SU-DHL-6 (cell line): ENCODE results near the gene AGTPBP1.

ENCODE experiments used
- H2AFZ ChIP-seq: fragments of 200-600 bp; sonication (generic); 2 replicates; pipeline ENCODE4 v1.6.1; 2014; ENCODE audit warnings: low read depth, mild to moderate bottlenecking, moderate library complexity, mixed read lengths, antibody characterized with exemption, low read length; ENCODE audit not compliant: severe bottlenecking
- H3F3A ChIP-seq: fragments of 200-600 bp; shearing (Covaris generic); 2 replicates; pipeline ENCODE4 v1.6.0; 2016; ENCODE audit warnings: antibody characterized with exemption, mild to moderate bottlenecking; ENCODE audit not compliant: insufficient read depth
- H3K27ac ChIP-seq: fragments of 200-600 bp; sonication (generic); 2 replicates; pipeline ENCODE4 v1.5.1; 2016; ENCODE audit warnings: low read depth, mild to moderate bottlenecking, low read length, moderate library complexity, mixed read lengths
- H3K27me3 ChIP-seq: fragments of 200-600 bp; sonication (generic), shearing (Covaris generic); 2 replicates; pipeline ENCODE4 v1.6.0; 2014; ENCODE audit warnings: mild to moderate bottlenecking, low read length
- H3K36me3 ChIP-seq: fragments of 200-600 bp; sonication (generic); 2 replicates; pipeline ENCODE4 v1.6.1; 2014; ENCODE audit warnings: mild to moderate bottlenecking, low read length, mixed read lengths
- H3K4me2 ChIP-seq: fragments of 300-600, 200-600 bp; shearing (Covaris generic), sonication (generic); 2 replicates; pipeline ENCODE4 v1.6.0; 2014; ENCODE audit warnings: low read length, low read depth, mild to moderate bottlenecking; ENCODE audit not compliant: poor library complexity, severe bottlenecking
- H3K4me3 ChIP-seq: fragments of 200-600 bp; sonication (generic); 2 replicates; pipeline ENCODE4 v1.5.1; 2014; ENCODE audit warnings: antibody characterized with exemption, low read length, mild to moderate bottlenecking, mixed read lengths; ENCODE audit not compliant: insufficient read depth, poor library complexity, severe bottlenecking
- H3K79me2 ChIP-seq: fragments of 200-600 bp; sonication (generic); 2 replicates; pipeline ENCODE4 v1.6.1; 2014; ENCODE audit warnings: mild to moderate bottlenecking, low read length, moderate library complexity; ENCODE audit not compliant: insufficient read depth
- H3K9ac ChIP-seq: fragments of 200-600 bp; sonication (generic); 2 replicates; pipeline ENCODE4 v1.7.0; 2014; ENCODE audit warnings: mild to moderate bottlenecking, low read length
- H3K9me2 ChIP-seq: fragments of 200-600 bp; sonication (generic); replicated peaks from 2 replicates; pipeline ENCODE4 v1.6.1; 2014; ENCODE audit warnings: low read length; ENCODE audit not compliant: insufficient read depth
- H3K9me3 ChIP-seq: fragments of 200-600 bp; sonication (generic); 2 replicates; pipeline ENCODE4 v1.6.1; 2014; ENCODE audit warnings: low read length, mixed read lengths; ENCODE audit not compliant: insufficient read depth
- H4K20me1 ChIP-seq: fragments of 200-600 bp; sonication (generic); 2 replicates; pipeline ENCODE4 v1.6.1; 2014; ENCODE audit warnings: low read depth, mild to moderate bottlenecking, antibody characterized with exemption, low read length, moderate library complexity, mixed read lengths
- CTCF ChIP-seq: fragments of 200-600 bp; sonication (generic); IDR thresholded peaks from one replicate; pipeline ENCODE4 v1.5.1; 2017; ENCODE audit warnings: antibody characterized with exemption, mild to moderate bottlenecking, low read length, moderate library complexity; ENCODE audit not compliant: insufficient read depth, poor library complexity, severe bottlenecking
- EZH2phosphoT487 ChIP-seq: fragments of 200-600 bp; sonication (generic), shearing (Covaris generic); conservative IDR thresholded peaks from 2 replicates; pipeline ENCODE4 v1.6.1; 2018; ENCODE audit warnings: mild to moderate bottlenecking, antibody characterized with exemption, low read length, moderate library complexity, mixed read lengths

AGTPBP1 gene

GRCh38 chr9:85523202-85523601 lies 218.6 kb downstream of the AGTPBP1 start:
- H3K36me3 ChIP-seq = no peaks in the 10 kb centered on the region
- H3K27ac ChIP-seq = no peak overlapping the region
- H2AFZ ChIP-seq = no peak overlapping the region
- no peak for TF ChIP-seq EZH2phosphoT487
- no peak for TF ChIP-seq CTCF
- H3K4me3 ChIP-seq = no peak overlapping the region
- no peak overlapping the region for H3K4me2 ChIP-seq
- H4K20me1 ChIP-seq = no peaks in the 10 kb centered on the region
- H3K9ac ChIP-seq = no peak overlapping the region
- H3K79me2 ChIP-seq = no peaks in the 10 kb centered on the region
- H3F3A ChIP-seq = no peaks in the 10 kb centered on the region
- H3K27me3 ChIP-seq = no peaks in the 10 kb centered on the region
- no peaks in the 10 kb centered on the region for H3K9me3 ChIP-seq
- no peaks in the 10 kb centered on the region for H3K9me2 ChIP-seq

- Histone ChIP-seq H2AFZ (no peak overlapping the region), H3K9me2 (no peaks in the 10 kb centered on the region), H3F3A (no peaks in the 10 kb centered on the region), H3K36me3 (no peaks in the 10 kb centered on the region), H3K4me3 (no peak overlapping the region), H3K79me2 (no peaks in the 10 kb centered on the region), H3K9me3 (no peaks in the 10 kb centered on the region), H3K9ac (no peak overlapping the region), H3K4me2 (no peak overlapping the region), H3K27me3 (no peaks in the 10 kb centered on the region), H4K20me1 (no peaks in the 10 kb centered on the region), H3K27ac (no peak overlapping the region)
- TF ChIP-seq EZH2phosphoT487 (no peak), CTCF (no peak)
Measured at GRCh38 chr9:85522459-85523092, 219.2 kb downstream of the AGTPBP1 start.

GRCh38 chr9:85521371-85522197 lies 220.2 kb downstream of the AGTPBP1 start:
- no peak overlapping the region for H2AFZ ChIP-seq
- H3F3A ChIP-seq = no peaks in the 10 kb centered on the region
- no peak for TF ChIP-seq CTCF
- TF ChIP-seq EZH2phosphoT487 = no peak
- H4K20me1 ChIP-seq = no peaks in the 10 kb centered on the region
- no peaks in the 10 kb centered on the region for H3K9me3 ChIP-seq
- no peaks in the 10 kb centered on the region for H3K36me3 ChIP-seq
- no peak overlapping the region for H3K4me2 ChIP-seq
- no peaks in the 10 kb centered on the region for H3K79me2 ChIP-seq
- H3K27me3 ChIP-seq = no peaks in the 10 kb centered on the region
- H3K4me3 ChIP-seq = no peak overlapping the region
- H3K9ac ChIP-seq = no peak overlapping the region
- H3K9me2 ChIP-seq = no peaks in the 10 kb centered on the region
- no peak overlapping the region for H3K27ac ChIP-seq
